A673 (cell line): Measurements from ENCODE around the gene ARMS2. TPM values are rescaled to one million over a fixed set of nuclear protein-coding genes. Genes with fewer than 3 reads are reported as not detected.
A peak's percentile ranks its signal among the peaks of the same experiment; 100 is the strongest.

Source experiments
- BruUV-seq: library from RNA; stranded (reverse); fragments of 400-500 nt; replicated peaks from 2 replicates; lab custom pipeline; 2021; lab: Mats Ljungman, UMichigan
- CTCF ChIA-PET: fragments of 300-600 bp; sonication (Branson Sonifier 250); formaldehyde crosslinking; loops from one replicate; lab custom pipeline; 2022; ENCODE audit warnings: antibody characterized with exemption; lab: Charles Lee
- POLR2A ChIA-PET: fragments of 300-600 bp; sonication (Branson Sonifier 250); formaldehyde crosslinking; loops from one replicate; lab custom pipeline; 2022; ENCODE audit warnings: antibody characterized with exemption; ENCODE audit not compliant: low non-redundant PET; lab: Charles Lee
- DNase-seq: peaks from one replicate; pipeline ENCODE4 v3.0.0-alpha.2; 2015; ENCODE audit warnings: low spot score
- H3K27ac ChIP-seq: fragments of 200-600 bp; sonication (generic); 2 replicates; pipeline ENCODE4 v1.5.1; 2016; ENCODE audit warnings: mixed run types, low read depth, mild to moderate bottlenecking, mixed read lengths, antibody characterized with exemption, low read length; ENCODE audit not compliant: poor library complexity, severe bottlenecking
- H3K27me3 ChIP-seq: fragments of 200-600 bp; sonication (generic); replicated peaks from 2 replicates; pipeline ENCODE4 v1.6.1; 2017; ENCODE audit warnings: mixed run types, low read depth, mild to moderate bottlenecking, mixed read lengths, antibody characterized with exemption, low read length; ENCODE audit not compliant: insufficient read depth, poor library complexity
- H3K36me3 ChIP-seq: fragments of 200-600 bp; sonication (generic); 2 replicates; pipeline ENCODE4 v1.6.1; 2016; ENCODE audit warnings: mixed run types, mild to moderate bottlenecking, mixed read lengths, antibody characterized with exemption, low read length; ENCODE audit not compliant: insufficient read depth, poor library complexity, severe bottlenecking
- H3K4me1 ChIP-seq: fragments of 200-600 bp; sonication (generic); 2 replicates; pipeline ENCODE4 v1.6.1; 2017; ENCODE audit warnings: mixed run types, mild to moderate bottlenecking, mixed read lengths, antibody characterized with exemption, low read length; ENCODE audit not compliant: insufficient read depth, poor library complexity, severe bottlenecking
- H3K4me3 ChIP-seq: fragments of 200-600 bp; sonication (generic); 2 replicates; pipeline ENCODE4 v1.5.1; 2016; ENCODE audit warnings: low read depth, mixed run types, mild to moderate bottlenecking, mixed read lengths, low read length; ENCODE audit not compliant: poor library complexity, severe bottlenecking
- H3K9me3 ChIP-seq: fragments of 200-600 bp; sonication (generic); 2 replicates; pipeline ENCODE4 v1.6.1; 2016; ENCODE audit warnings: mixed run types, low read depth, mild to moderate bottlenecking, mixed read lengths, antibody characterized with exemption, low read length; ENCODE audit not compliant: poor library complexity, severe bottlenecking
- EZH2 ChIP-seq: fragments of 200-600 bp; sonication (generic); IDR thresholded peaks from 2 replicates; pipeline ENCODE4 v1.6.1; 2017; ENCODE audit warnings: borderline replicate concordance, low read depth, mild to moderate bottlenecking, mixed read lengths, antibody characterized with exemption, low read length; ENCODE audit not compliant: poor library complexity, severe bottlenecking
- intact Hi-C: fragments of 100-400 bp; cut with micrococcal nuclease; formaldehyde crosslinking; loops from one replicate; pipeline ENCODE4 v1.10.0; 2022; ENCODE audit not compliant: unreplicated experiment
- total RNA-seq: library from RNA; stranded (reverse); gene quantifications from 2 replicates; pipeline ENCODE4 v1.2.3, GENCODE V29; 2021
- TF ChIP-seq, protein P1 (sequence below): fragments of 300-800, 200-600 bp; sonication (generic); conservative IDR thresholded peaks from 2 replicates; pipeline ENCODE4 v1.5.1; 2017; ENCODE audit warnings: low read depth, mild to moderate bottlenecking, antibody characterized with exemption, low read length, moderate library complexity, mixed read lengths

Gene ARMS2
- total RNA-seq, 1 experiment from 2014 or later, result not detected

DNA sequence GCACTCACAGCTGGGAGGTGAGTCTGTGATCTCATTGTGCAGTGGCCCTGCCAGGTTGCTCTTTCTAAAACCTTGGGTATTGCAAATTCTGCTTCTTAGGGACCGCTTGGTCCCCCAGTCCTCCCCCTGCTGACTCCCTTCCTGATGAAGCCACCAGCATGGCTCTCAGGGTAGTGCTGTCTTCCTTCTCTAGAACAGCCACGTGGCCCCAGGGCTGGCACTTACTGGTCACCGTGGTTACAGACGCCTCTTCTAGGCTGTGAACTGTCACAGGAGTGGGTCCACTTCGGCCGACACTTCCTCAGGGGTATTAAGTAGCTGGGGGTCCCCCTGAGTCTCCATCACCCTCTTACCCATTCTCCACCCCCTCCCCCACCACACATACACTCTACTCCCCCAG lies 4.2 kb downstream of the ARMS2 start:
- H3K4me1 ChIP-seq, result peaks cover 5% of the 10 kb centered on the region
- intact Hi-C loops, result no loop called here
- POLR2A ChIA-PET, result no interaction called here
- H3K27ac ChIP-seq, result no peak overlapping the region
- H3K36me3 ChIP-seq, result no peaks in the 10 kb centered on the region
- CTCF ChIA-PET, result no interaction called here
- H3K27me3 ChIP-seq, result peaks cover 39% of the 10 kb centered on the region
- TF ChIP-seq, protein P1, sequence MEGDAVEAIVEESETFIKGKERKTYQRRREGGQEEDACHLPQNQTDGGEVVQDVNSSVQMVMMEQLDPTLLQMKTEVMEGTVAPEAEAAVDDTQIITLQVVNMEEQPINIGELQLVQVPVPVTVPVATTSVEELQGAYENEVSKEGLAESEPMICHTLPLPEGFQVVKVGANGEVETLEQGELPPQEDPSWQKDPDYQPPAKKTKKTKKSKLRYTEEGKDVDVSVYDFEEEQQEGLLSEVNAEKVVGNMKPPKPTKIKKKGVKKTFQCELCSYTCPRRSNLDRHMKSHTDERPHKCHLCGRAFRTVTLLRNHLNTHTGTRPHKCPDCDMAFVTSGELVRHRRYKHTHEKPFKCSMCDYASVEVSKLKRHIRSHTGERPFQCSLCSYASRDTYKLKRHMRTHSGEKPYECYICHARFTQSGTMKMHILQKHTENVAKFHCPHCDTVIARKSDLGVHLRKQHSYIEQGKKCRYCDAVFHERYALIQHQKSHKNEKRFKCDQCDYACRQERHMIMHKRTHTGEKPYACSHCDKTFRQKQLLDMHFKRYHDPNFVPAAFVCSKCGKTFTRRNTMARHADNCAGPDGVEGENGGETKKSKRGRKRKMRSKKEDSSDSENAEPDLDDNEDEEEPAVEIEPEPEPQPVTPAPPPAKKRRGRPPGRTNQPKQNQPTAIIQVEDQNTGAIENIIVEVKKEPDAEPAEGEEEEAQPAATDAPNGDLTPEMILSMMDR, result no peak
- TF ChIP-seq EZH2, result no peak
- H3K4me3 ChIP-seq, result no peak overlapping the region
- no peak for DNase-seq
- no TSS peak for BruUV-seq
- H3K9me3 ChIP-seq, result no peaks in the 10 kb centered on the region

DNA sequence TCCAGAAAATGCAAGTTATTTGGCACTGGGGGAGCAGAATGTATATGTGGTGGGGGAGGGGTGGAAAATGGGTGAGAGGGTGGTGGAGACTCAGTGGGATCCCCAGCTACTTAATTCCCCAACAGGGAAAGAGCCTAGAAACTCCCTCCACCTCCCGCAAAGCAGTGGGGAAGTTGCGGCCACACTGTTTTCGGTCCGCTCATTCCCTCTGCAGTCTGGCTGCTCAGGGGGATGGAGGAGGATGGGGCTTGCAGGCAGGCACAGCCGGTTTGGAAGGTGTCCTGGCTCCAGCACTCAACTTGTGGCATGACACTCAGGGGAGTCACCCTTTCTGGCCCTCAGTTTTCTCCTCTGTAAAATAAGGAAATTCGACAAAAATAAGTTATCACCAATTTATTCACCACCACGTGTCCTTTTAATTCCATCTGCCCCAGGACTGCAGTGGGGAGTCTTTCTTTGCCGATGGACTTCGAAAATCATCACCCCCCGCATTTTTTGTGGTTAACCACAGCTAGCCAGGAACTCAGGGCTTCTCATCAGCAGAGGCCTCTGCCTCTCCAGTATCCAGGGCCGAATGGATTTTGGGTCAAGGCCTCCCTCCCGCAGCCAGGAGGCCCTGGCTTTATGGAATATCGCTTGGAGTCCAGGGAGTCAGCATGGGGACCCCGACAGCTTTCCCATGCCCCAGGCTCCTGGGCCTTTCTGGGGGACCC lies 5.3 kb downstream of the ARMS2 start:
- no peak for DNase-seq
- Histone ChIP-seq H3K27ac (no peak overlapping the region), H3K9me3 (no peaks in the 10 kb centered on the region), H3K4me3 (no peak overlapping the region), H3K36me3 (no peaks in the 10 kb centered on the region), H3K27me3 (peaks cover 49% of the 10 kb centered on the region), H3K4me1 (peaks cover 5% of the 10 kb centered on the region)
- ChIA-PET POLR2A (no interaction called here), CTCF (no interaction called here)
- no peak for TF ChIP-seq EZH2
- TF ChIP-seq, protein P1, result no peak
- intact Hi-C loops, result no loop called here
- no TSS peak for BruUV-seq

DNA sequence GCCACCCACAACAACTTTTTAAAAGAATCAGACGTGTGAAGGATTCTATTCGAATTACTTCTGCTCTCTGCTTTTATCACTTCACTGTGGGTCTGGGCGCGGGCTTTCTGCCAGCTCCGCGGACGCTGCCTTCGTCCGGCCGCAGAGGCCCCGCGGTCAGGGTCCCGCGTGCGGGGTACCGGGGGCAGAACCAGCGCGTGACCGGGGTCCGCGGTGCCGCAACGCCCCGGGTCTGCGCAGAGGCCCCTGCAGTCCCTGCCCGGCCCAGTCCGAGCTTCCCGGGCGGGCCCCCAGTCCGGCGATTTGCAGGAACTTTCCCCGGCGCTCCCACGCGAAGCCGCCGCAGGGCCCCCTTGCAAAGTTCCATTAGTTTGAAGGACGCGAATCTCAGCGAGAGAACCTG lies 6.4 kb downstream of the ARMS2 start:
- Histone ChIP-seq H3K4me3 (peak overlapping the region; percentile 36), H3K27ac (no peak overlapping the region), H3K36me3 (no peaks in the 10 kb centered on the region), H3K9me3 (no peaks in the 10 kb centered on the region), H3K27me3 (peaks cover 61% of the 10 kb centered on the region), H3K4me1 (peaks cover 5% of the 10 kb centered on the region)
- no TSS peak for BruUV-seq
- ChIA-PET POLR2A (no interaction called here), CTCF (no interaction called here)
- TF ChIP-seq, protein P1, result no peak
- peak; percentile 75 for TF ChIP-seq EZH2
- intact Hi-C loops, result no loop called here
- DNase-seq, result no peak
